ENCODE results near the gene ARHGAP30.

The ARHGAP30 gene

GRCh38 chr1:161051219-161051618 lies 18.5 kb downstream of the ARHGAP30 start:
- H3K36me3 ChIP-seq (ENCODE audit: insufficient read depth): peaks cover 26% of the 10 kb centered on the region; the same call in 1 of the 2 replicates
- peaks cover 13% of the 10 kb centered on the region for H3K4me1 ChIP-seq (ENCODE audit: low read depth, poor library complexity, severe bottlenecking)
- H3K4me2 ChIP-seq: no peak overlapping the region
- H3K9ac ChIP-seq: no peak overlapping the region
- no peak overlapping the region for H3K27ac ChIP-seq
- no peak for TF ChIP-seq CTCF (conservative IDR thresholded peaks at IDR 0.05; ENCODE audit: low read depth, low read length)
- no peak overlapping the region for H2AFZ ChIP-seq (ENCODE audit: low read depth)
- H4K20me1 ChIP-seq (ENCODE audit: insufficient read depth): no peaks in the 10 kb centered on the region
- no peaks in the 10 kb centered on the region for H3K79me2 ChIP-seq (ENCODE audit: insufficient read depth, low read depth)
- H3K27me3 ChIP-seq (ENCODE audit: insufficient read depth, low read depth): no peaks in the 10 kb centered on the region
- H3K4me3 ChIP-seq (IDR thresholded peaks at IDR 0.05; ENCODE audit: insufficient read depth, low read depth, low read length): no peak overlapping the region

- no peak for TF ChIP-seq CTCF (conservative IDR thresholded peaks at IDR 0.05; ENCODE audit: low read depth, low read length)
- H3K4me2 ChIP-seq: no peak overlapping the region
- peaks cover 15% of the 10 kb centered on the region for H3K79me2 ChIP-seq (ENCODE audit: insufficient read depth, low read depth)
- H3K27ac ChIP-seq: no peak overlapping the region
- H3K4me3 ChIP-seq (IDR thresholded peaks at IDR 0.05; ENCODE audit: insufficient read depth, low read depth, low read length): no peak overlapping the region
- no peaks in the 10 kb centered on the region for H4K20me1 ChIP-seq (ENCODE audit: insufficient read depth)
- H3K36me3 ChIP-seq (ENCODE audit: insufficient read depth): peaks cover 26% of the 10 kb centered on the region; the same call in 1 of the 2 replicates
- no peak overlapping the region for H3K9ac ChIP-seq
- peaks cover 18% of the 10 kb centered on the region for H3K4me1 ChIP-seq (ENCODE audit: low read depth, poor library complexity, severe bottlenecking)
- no peak overlapping the region for H2AFZ ChIP-seq (ENCODE audit: low read depth)
- no peaks in the 10 kb centered on the region for H3K27me3 ChIP-seq (ENCODE audit: insufficient read depth, low read depth)
These were observed 20.6 kb downstream of the ARHGAP30 start for GRCh38 chr1:161048949-161049722.

GRCh38 chr1:161047436-161048420 lies 22.0 kb downstream of the ARHGAP30 start:
- H3K4me1 ChIP-seq (ENCODE audit: low read depth, poor library complexity, severe bottlenecking): peaks cover 28% of the 10 kb centered on the region
- peak overlapping the region; percentile 74 for H3K27ac ChIP-seq
- no peak overlapping the region for H3K4me3 ChIP-seq (IDR thresholded peaks at IDR 0.05; ENCODE audit: insufficient read depth, low read depth, low read length)
- H3K36me3 ChIP-seq (ENCODE audit: insufficient read depth): peaks cover 16% of the 10 kb centered on the region; the same call in 1 of the 2 replicates
- no peak overlapping the region for H3K9ac ChIP-seq
- H3K4me2 ChIP-seq: no peak overlapping the region; the same call in 1 of the 2 replicates
- no peaks in the 10 kb centered on the region for H3K27me3 ChIP-seq (ENCODE audit: insufficient read depth, low read depth)
- H4K20me1 ChIP-seq (ENCODE audit: insufficient read depth): no peaks in the 10 kb centered on the region
- peaks cover 25% of the 10 kb centered on the region for H3K79me2 ChIP-seq (ENCODE audit: insufficient read depth, low read depth)
- no peak overlapping the region for H2AFZ ChIP-seq (ENCODE audit: low read depth)
- no peak for TF ChIP-seq CTCF (conservative IDR thresholded peaks at IDR 0.05; ENCODE audit: low read depth, low read length)

GRCh38 chr1:161046605-161047228 lies 23.0 kb downstream of the ARHGAP30 start:
- Histone ChIP-seq H2AFZ (ENCODE audit: low read depth) (peak overlapping the region; percentile 65; the same call in 1 of the 2 replicates), H3K27ac (peak overlapping the region; percentile 74), H3K4me1 (ENCODE audit: low read depth, poor library complexity, severe bottlenecking) (peaks cover 29% of the 10 kb centered on the region), H3K4me2 (peak overlapping the region; percentile 63), H3K27me3 (ENCODE audit: insufficient read depth, low read depth) (no peaks in the 10 kb centered on the region), H4K20me1 (ENCODE audit: insufficient read depth) (no peaks in the 10 kb centered on the region), H3K9ac (peak overlapping the region; percentile 70), H3K4me3 (IDR thresholded peaks at IDR 0.05; ENCODE audit: insufficient read depth, low read depth, low read length) (peak overlapping the region; percentile 99), H3K36me3 (ENCODE audit: insufficient read depth) (peaks cover 9% of the 10 kb centered on the region; the same call in 1 of the 2 replicates), H3K79me2 (ENCODE audit: insufficient read depth, low read depth) (peaks cover 25% of the 10 kb centered on the region)
- no peak; the same call in 1 of the 2 replicates for TF ChIP-seq CTCF (conservative IDR thresholded peaks at IDR 0.05; ENCODE audit: low read depth, low read length)
